K562 (cell line): ENCODE data around the gene SMIM29. TPM values are rescaled to one million over a fixed set of nuclear protein-coding genes. Genes with fewer than 3 reads are reported as not detected.

Experiments used
- ATAC-seq: fragments of 200-7000 bp; cut with Tn5 transposase; 3 replicates; pipeline ENCODE4 v1.9.1; 2020; ENCODE audit warnings: moderate library complexity
- BruUV-seq: library from RNA; stranded (reverse); fragments of 400-500 nt; replicated peaks from 2 replicates; lab custom pipeline; 2021; lab: Mats Ljungman, UMichigan
- CTCF ChIA-PET: fragments of 300-600 bp; formaldehyde crosslinking; extraction: SDS; loops from one replicate; lab custom pipeline; 2021; ENCODE audit warnings: low intra/inter-chr PET ratio; lab: Yijun Ruan, JAX
- POLR2A ChIA-PET: fragments of 300-600, 350-650 bp; sonication (Branson Sonifier 250); formaldehyde crosslinking; extraction: SDS; loops from one replicate; lab custom pipeline; 2021; ENCODE audit warnings: antibody characterized with exemption, inconsistent platforms; lab: Yijun Ruan, JAX
- DNase-seq, 4 experiments: peaks; one replicate each; pipeline versions ENCODE4 v3.0.0 to v3.0.0-alpha.2; 2011 to 2018; ENCODE audit warnings: low spot score in 3 of 4, mixed read lengths in 3 of 4; ENCODE audit errors: extremely low read depth in 1 of 4
- FAIRE-seq: peaks from 2 replicates; lab custom pipeline; 2011; peaks lifted over from hg19 to GRCh38; lab: Jason Lieb, UNC
- H2AFZ ChIP-seq: 2 replicates; pipeline ENCODE4 v1.6.0; 2011; ENCODE audit warnings: low read depth, low read length, control low read depth, inconsistent platforms
- H3K27ac ChIP-seq: fragments of 200-600 bp; 3 replicates; pipeline ENCODE4 v1.8.0; 2011; ENCODE audit warnings: low read depth, mild to moderate bottlenecking, control low read depth, inconsistent platforms, low read length, moderate library complexity, mixed read lengths; ENCODE audit errors: extremely low read depth
- H3K27me3 ChIP-seq, 2 experiments: fragments of 300-600 bp in 1 of 2; 2 replicates in 1 of 2; 3 replicates in 1 of 2; pipeline versions ENCODE4 v1.6.0 to v1.8.0; 2011; ENCODE audit warnings: inconsistent platforms in 2 of 2, low read length in 2 of 2, mild to moderate bottlenecking in 1 of 2, mixed read lengths in 1 of 2, moderate library complexity in 1 of 2; ENCODE audit not compliant: control insufficient read depth in 2 of 2, insufficient read depth in 2 of 2
- H3K36me3 ChIP-seq: fragments of 300-600 bp; 3 replicates; pipeline ENCODE4 v1.8.0; 2011; ENCODE audit warnings: mild to moderate bottlenecking, low read length, inconsistent platforms; ENCODE audit not compliant: control insufficient read depth, insufficient read depth
- H3K4me1 ChIP-seq, 2 experiments: fragments of 200-600 bp in 1 of 2; replicated peaks in 1 of 2; 2 replicates in 1 of 2; 3 replicates in 1 of 2; pipeline versions ENCODE4 v1.5.1 to v1.8.0; 2011; ENCODE audit warnings: inconsistent platforms in 2 of 2, low read length in 2 of 2, mild to moderate bottlenecking in 1 of 2, mixed read lengths in 1 of 2, moderate library complexity in 1 of 2; ENCODE audit not compliant: control insufficient read depth in 2 of 2, insufficient read depth in 2 of 2
- H3K4me2 ChIP-seq: 2 replicates; pipeline ENCODE4 v1.6.1; 2011; ENCODE audit warnings: low read length, control low read depth, inconsistent platforms, mixed read lengths; ENCODE audit not compliant: insufficient read depth
- H3K4me3 ChIP-seq: fragments of 200-600 bp; sonication (generic), shearing (Covaris generic); 2 replicates; pipeline ENCODE4 v1.5.1; 2016; ENCODE audit warnings: control low read depth, inconsistent platforms
- H3K79me2 ChIP-seq: fragments of 200-600 bp; 3 replicates; pipeline ENCODE4 v1.8.0; 2011; ENCODE audit warnings: low read length, inconsistent platforms; ENCODE audit not compliant: control insufficient read depth, insufficient read depth
- H3K9ac ChIP-seq, 2 experiments: 2 replicates each; pipeline versions ENCODE4 v1.6.0 to v1.6.1; 2011; ENCODE audit warnings: low read depth in 2 of 2, low read length in 2 of 2, control low read depth in 1 of 2, inconsistent platforms in 1 of 2, mild to moderate bottlenecking in 1 of 2, mixed read lengths in 1 of 2; ENCODE audit not compliant: insufficient read depth in 1 of 2
- H3K9me1 ChIP-seq: one replicate; pipeline ENCODE4 v1.6.0; 2011; ENCODE audit warnings: inconsistent platforms, mild to moderate bottlenecking, low read length, moderate library complexity; ENCODE audit not compliant: control insufficient read depth, insufficient read depth
- H3K9me3 ChIP-seq: replicated peaks from 2 replicates; pipeline ENCODE4 v1.5.1; 2011; ENCODE audit warnings: low read depth, low read length, inconsistent platforms; ENCODE audit not compliant: control insufficient read depth, insufficient read depth
- H4K20me1 ChIP-seq: replicated peaks from 2 replicates; pipeline ENCODE4 v1.6.1; 2011; ENCODE audit warnings: low read length, inconsistent platforms, mixed read lengths; ENCODE audit not compliant: control insufficient read depth, insufficient read depth
- CBFA2T3 ChIP-seq: fragments of 450-650 bp; IDR thresholded peaks from 2 replicates; pipeline ENCODE4 v1.6.1; 2017
- CEBPG ChIP-seq, 3 experiments: fragments of 200-800 bp in 1 of 3; sonication (Bioruptor generic) in 1 of 3; sonication (generic) in 1 of 3; formaldehyde crosslinking in 1 of 3; IDR thresholded peaks in 2 of 3; conservative IDR thresholded peaks in 1 of 3; 2 replicates each; pipeline versions ENCODE4 v1.6.1 to v1.8.0; 2016 to 2022; ENCODE audit warnings: missing compliant biosample characterization in 2 of 3, missing genetic modification characterization in 2 of 3, mild to moderate bottlenecking in 1 of 3, missing genetic modification reagents in 1 of 3
- CTCF ChIP-seq, 3 experiments: IDR thresholded peaks in 2 of 3; conservative IDR thresholded peaks in 1 of 3; 2 replicates each; pipeline ENCODE4 v1.5.1; 2011 to 2012; ENCODE audit warnings: low read length in 3 of 3, mild to moderate bottlenecking in 3 of 3, control low read depth in 2 of 3, improper control_type of control experiment in 1 of 3, inconsistent platforms in 1 of 3, low read depth in 1 of 3, mixed read lengths in 1 of 3, moderate library complexity in 1 of 3; ENCODE audit not compliant: insufficient read depth in 2 of 3
- HDAC2 ChIP-seq: fragments of 450-650 bp; IDR thresholded peaks from 2 replicates; pipeline ENCODE4 v1.6.1; 2016; ENCODE audit warnings: mild to moderate bottlenecking
- POLR2G ChIP-seq: fragments of 200-400 bp; formaldehyde crosslinking; IDR thresholded peaks from 2 replicates; pipeline ENCODE4 v1.6.1; 2017; ENCODE audit warnings: low read depth, mild to moderate bottlenecking, antibody characterized with exemption, low read length, moderate library complexity
- ZFX ChIP-seq: sonication (generic); formaldehyde crosslinking; IDR thresholded peaks from 2 replicates; pipeline ENCODE4 v1.8.0; 2022; ENCODE audit warnings: mild to moderate bottlenecking, missing genetic modification reagents, moderate library complexity
- ZNF124 ChIP-seq: sonication (generic); formaldehyde crosslinking; IDR thresholded peaks from 2 replicates; pipeline ENCODE4 v1.8.1; 2022; ENCODE audit warnings: missing genetic modification reagents
- WGBS: fragments of 100-300 bp; shearing (Covaris generic); methylation state at CpG from one replicate; pipeline ENCODE4 v1.1.6; 2016; ENCODE audit warnings: low coverage, mixed read lengths; ENCODE audit not compliant: insufficient coverage; ENCODE audit errors: missing lambda C conversion rate; 5-methylcytosine and 5-hydroxymethylcytosine counted together
- in situ Hi-C: fragments of 300-500 bp; cut with MboI; formaldehyde crosslinking; loops from 4 replicates; pipeline ENCODE4 v1.15.0; 2018; ENCODE audit warnings: inconsistent platforms, mixed read lengths
- intact Hi-C: fragments of 100-400 bp; cut with micrococcal nuclease; formaldehyde crosslinking; loops from 2 replicates; pipeline ENCODE4 v1.14.2; 2022
- polyA plus RNA-seq, 8 experiments: library from polyadenylated mRNA; depleted of rRNA in 4 of 8; stranded (reverse) in 5 of 8; unstranded in 3 of 8; fragments of >200 nt; fragmentation: Nextera tagmentation in 2 of 8; fragmentation: Illumina TruSeq in 1 of 8; extraction: Ambion mirVana in 2 of 8; extraction: Trizol in 1 of 8; gene quantifications; 2 replicates each; pipeline versions ENCODE4 v1.2.1 to v1.2.3, GENCODE V29; 2011 to 2014; ENCODE audit warnings: inconsistent platforms in 1 of 8, missing spikeins in 1 of 8
- total RNA-seq, 7 experiments: library from RNA; depleted of rRNA in 6 of 7; stranded (reverse); fragments of >200 nt in 6 of 7; fragmentation: Illumina TruSeq in 2 of 7; extraction: Trizol in 2 of 7; gene quantifications; 2 replicates each; pipeline versions ENCODE4 v1.2.1 to v1.2.3, GENCODE V29; 2011 to 2021; ENCODE audit warnings: low replicate concordance in 1 of 7
- TF ChIP-seq, protein P1 (sequence below): IDR thresholded peaks from 2 replicates; pipeline ENCODE4 v1.6.1; 2011; ENCODE audit warnings: borderline replicate concordance, low read depth, mild to moderate bottlenecking, moderate library complexity, low read length; ENCODE audit not compliant: insufficient read depth, poor library complexity, severe bottlenecking

Gene SMIM29
- total and polyA plus RNA-seq, 9 of the 15 experiments (the other 6 are each of a cell fraction or from before 2014, with no cell fraction given), result 6.5 to 36.7 (median 20.9) TPM

- Histone ChIP-seq H3K9me1 (peaks cover 5% of the 10 kb centered on the region), H3K36me3 (peaks cover 44% of the 10 kb centered on the region), H3K79me2 (peaks cover 40% of the 10 kb centered on the region), H3K4me2 (peak overlapping the region; percentile 100), H2AFZ (no peak overlapping the region), H3K9ac (peak overlapping the region; percentile 83 to 93), H3K4me1 (peaks cover 49 to 63% of the 10 kb centered on the region in 2 experiments), H3K27ac (peak overlapping the region; percentile 86), H3K9me3 (no peaks in the 10 kb centered on the region; the same call in 1 of the 2 replicates), H3K4me3 (peak overlapping the region; percentile 76), H3K27me3 (no peaks in the 10 kb centered on the region; a peak in 1 of 5 replicates), H4K20me1 (peaks cover 27% of the 10 kb centered on the region; the same call in 1 of the 2 replicates)
- ChIA-PET POLR2A (interaction anchor here (0.5 to 4.9 kb wide), 28 partner anchors 11 to 1485 kb away, joined by 3 to 67 read pairs (median 4); partner anchors contain the start of genes HMGA1 and RPS10), CTCF (interaction anchor here (1.2 to 3.0 kb wide), 2 partner anchors 52 to 167 kb away, joined by 3 to 27 read pairs; no protein-coding TSS in a partner anchor)
- no TSS peak for BruUV-seq
- FAIRE-seq (peak; percentile 58), DNase-seq (peak; percentile 45 to 75 (median 54)), ATAC-seq (peak; percentile 3; the same call in 2 of the 3 replicates)
- in situ Hi-C loops (loop anchor here (5.0 kb wide), 2 partner anchors 165 to 360 kb away; no protein-coding TSS in a partner anchor), intact Hi-C loops (loop anchor here (2.0 kb wide), 3 partner anchors 71 to 145 kb away; partner anchors contain the start of gene NUDT3)
- 19% methylated on average over 6 of the region's 6 CpGs for WGBS
- TF ChIP-seq, protein P1, sequence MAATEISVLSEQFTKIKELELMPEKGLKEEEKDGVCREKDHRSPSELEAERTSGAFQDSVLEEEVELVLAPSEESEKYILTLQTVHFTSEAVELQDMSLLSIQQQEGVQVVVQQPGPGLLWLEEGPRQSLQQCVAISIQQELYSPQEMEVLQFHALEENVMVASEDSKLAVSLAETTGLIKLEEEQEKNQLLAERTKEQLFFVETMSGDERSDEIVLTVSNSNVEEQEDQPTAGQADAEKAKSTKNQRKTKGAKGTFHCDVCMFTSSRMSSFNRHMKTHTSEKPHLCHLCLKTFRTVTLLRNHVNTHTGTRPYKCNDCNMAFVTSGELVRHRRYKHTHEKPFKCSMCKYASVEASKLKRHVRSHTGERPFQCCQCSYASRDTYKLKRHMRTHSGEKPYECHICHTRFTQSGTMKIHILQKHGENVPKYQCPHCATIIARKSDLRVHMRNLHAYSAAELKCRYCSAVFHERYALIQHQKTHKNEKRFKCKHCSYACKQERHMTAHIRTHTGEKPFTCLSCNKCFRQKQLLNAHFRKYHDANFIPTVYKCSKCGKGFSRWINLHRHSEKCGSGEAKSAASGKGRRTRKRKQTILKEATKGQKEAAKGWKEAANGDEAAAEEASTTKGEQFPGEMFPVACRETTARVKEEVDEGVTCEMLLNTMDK, result peak; percentile 72
- TF ChIP-seq ZFX (CRISPR knock-in tag) (no peak), CTCF (IDR thresholded peaks at IDR 0.05 in 2 of 3, conservative IDR thresholded peaks at IDR 0.05 in 1 of 3; ENCODE audit: insufficient read depth in 2 of 3, low read depth in 1 of 3, low read length in 3 of 3) (peak; percentile 22 to 48 (median 47); a peak in 3 of 6 replicates), HDAC2 (0 out of 2 replicates have a peak, but pooled peaks have one; percentile 68), POLR2G (peak; percentile 74), ZNF124 (no peak), CEBPG (CRISPR knock-in tag; IDR thresholded peaks at IDR 0.05) (peak; percentile 56; the same call in 1 of the 2 replicates), CEBPG (tag; conservative IDR thresholded peaks at IDR 0.05 in 1 of 2, IDR thresholded peaks at IDR 0.05 in 1 of 2) (peak; percentile 39 to 54; a peak in 2 of 4 replicates), CBFA2T3 (peak; percentile 69)
These were observed 1.2 kb downstream of the SMIM29 start for GRCh38 chr6:34247481-34248197.
